K562 (cell line): ENCODE measurements around the gene PRPSAP1. TPM values are rescaled to one million over a fixed set of nuclear protein-coding genes. Genes with fewer than 3 reads are reported as not detected.

Experiments
- ATAC-seq: fragments of 200-7000 bp; cut with Tn5 transposase; 3 replicates; pipeline ENCODE4 v1.9.1; 2020; ENCODE audit warnings: moderate library complexity
- BruUV-seq: library from RNA; stranded (reverse); fragments of 400-500 nt; replicated peaks from 2 replicates; lab custom pipeline; 2021; lab: Mats Ljungman, UMichigan
- CTCF ChIA-PET: fragments of 300-600 bp; formaldehyde crosslinking; extraction: SDS; loops from one replicate; lab custom pipeline; 2021; ENCODE audit warnings: low intra/inter-chr PET ratio; lab: Yijun Ruan, JAX
- POLR2A ChIA-PET: fragments of 300-600, 350-650 bp; sonication (Branson Sonifier 250); formaldehyde crosslinking; extraction: SDS; loops from one replicate; lab custom pipeline; 2021; ENCODE audit warnings: antibody characterized with exemption, inconsistent platforms; lab: Yijun Ruan, JAX
- DNase-seq, 4 experiments: peaks; one replicate each; pipeline versions ENCODE4 v3.0.0 to v3.0.0-alpha.2; 2011 to 2018; ENCODE audit warnings: low spot score in 3 of 4, mixed read lengths in 3 of 4; ENCODE audit errors: extremely low read depth in 1 of 4
- FAIRE-seq: peaks from 2 replicates; lab custom pipeline; 2011; peaks lifted over from hg19 to GRCh38; lab: Jason Lieb, UNC
- H2AFZ ChIP-seq: 2 replicates; pipeline ENCODE4 v1.6.0; 2011; ENCODE audit warnings: low read depth, low read length, control low read depth, inconsistent platforms
- H3K27ac ChIP-seq: fragments of 200-600 bp; 3 replicates; pipeline ENCODE4 v1.8.0; 2011; ENCODE audit warnings: low read depth, mild to moderate bottlenecking, control low read depth, inconsistent platforms, low read length, moderate library complexity, mixed read lengths; ENCODE audit errors: extremely low read depth
- H3K27me3 ChIP-seq, 2 experiments: fragments of 300-600 bp in 1 of 2; 2 replicates in 1 of 2; 3 replicates in 1 of 2; pipeline versions ENCODE4 v1.6.0 to v1.8.0; 2011; ENCODE audit warnings: inconsistent platforms in 2 of 2, low read length in 2 of 2, mild to moderate bottlenecking in 1 of 2, mixed read lengths in 1 of 2, moderate library complexity in 1 of 2; ENCODE audit not compliant: control insufficient read depth in 2 of 2, insufficient read depth in 2 of 2
- H3K36me3 ChIP-seq: fragments of 300-600 bp; 3 replicates; pipeline ENCODE4 v1.8.0; 2011; ENCODE audit warnings: mild to moderate bottlenecking, low read length, inconsistent platforms; ENCODE audit not compliant: control insufficient read depth, insufficient read depth
- H3K4me1 ChIP-seq, 2 experiments: fragments of 200-600 bp in 1 of 2; replicated peaks in 1 of 2; 2 replicates in 1 of 2; 3 replicates in 1 of 2; pipeline versions ENCODE4 v1.5.1 to v1.8.0; 2011; ENCODE audit warnings: inconsistent platforms in 2 of 2, low read length in 2 of 2, mild to moderate bottlenecking in 1 of 2, mixed read lengths in 1 of 2, moderate library complexity in 1 of 2; ENCODE audit not compliant: control insufficient read depth in 2 of 2, insufficient read depth in 2 of 2
- H3K4me2 ChIP-seq: 2 replicates; pipeline ENCODE4 v1.6.1; 2011; ENCODE audit warnings: low read length, control low read depth, inconsistent platforms, mixed read lengths; ENCODE audit not compliant: insufficient read depth
- H3K4me3 ChIP-seq: fragments of 200-600 bp; sonication (generic), shearing (Covaris generic); 2 replicates; pipeline ENCODE4 v1.5.1; 2016; ENCODE audit warnings: control low read depth, inconsistent platforms
- H3K79me2 ChIP-seq: fragments of 200-600 bp; 3 replicates; pipeline ENCODE4 v1.8.0; 2011; ENCODE audit warnings: low read length, inconsistent platforms; ENCODE audit not compliant: control insufficient read depth, insufficient read depth
- H3K9ac ChIP-seq, 2 experiments: 2 replicates each; pipeline versions ENCODE4 v1.6.0 to v1.6.1; 2011; ENCODE audit warnings: low read depth in 2 of 2, low read length in 2 of 2, control low read depth in 1 of 2, inconsistent platforms in 1 of 2, mild to moderate bottlenecking in 1 of 2, mixed read lengths in 1 of 2; ENCODE audit not compliant: insufficient read depth in 1 of 2
- H3K9me1 ChIP-seq: one replicate; pipeline ENCODE4 v1.6.0; 2011; ENCODE audit warnings: inconsistent platforms, mild to moderate bottlenecking, low read length, moderate library complexity; ENCODE audit not compliant: control insufficient read depth, insufficient read depth
- H3K9me3 ChIP-seq: replicated peaks from 2 replicates; pipeline ENCODE4 v1.5.1; 2011; ENCODE audit warnings: low read depth, low read length, inconsistent platforms; ENCODE audit not compliant: control insufficient read depth, insufficient read depth
- H4K20me1 ChIP-seq: replicated peaks from 2 replicates; pipeline ENCODE4 v1.6.1; 2011; ENCODE audit warnings: low read length, inconsistent platforms, mixed read lengths; ENCODE audit not compliant: control insufficient read depth, insufficient read depth
- CREB1 ChIP-seq, 2 experiments: sonication (generic) in 1 of 2; formaldehyde crosslinking in 1 of 2; IDR thresholded peaks; 2 replicates each; pipeline versions ENCODE4 v1.6.1 to v1.8.0; 2012 to 2022; ENCODE audit warnings: inconsistent platforms in 1 of 2, mild to moderate bottlenecking in 1 of 2, missing genetic modification reagents in 1 of 2, moderate library complexity in 1 of 2
- FOXA3 ChIP-seq, 2 experiments: fragments of 450-650 bp in 1 of 2; sonication (generic) in 1 of 2; formaldehyde crosslinking; IDR thresholded peaks in 1 of 2; conservative IDR thresholded peaks in 1 of 2; 2 replicates each; pipeline versions ENCODE4 v1.4.0 to v1.8.0; 2020 to 2022; ENCODE audit warnings: mild to moderate bottlenecking in 2 of 2, missing genetic modification reagents in 1 of 2
- NR3C1 ChIP-seq: sonication (generic); formaldehyde crosslinking; IDR thresholded peaks from 2 replicates; pipeline ENCODE4 v1.8.1; 2022; ENCODE audit warnings: missing genetic modification reagents
- PCBP2 ChIP-seq: fragments of 200-400 bp; formaldehyde crosslinking; IDR thresholded peaks from 2 replicates; pipeline ENCODE4 v1.6.1; 2018; ENCODE audit warnings: low read length, low read depth, mild to moderate bottlenecking, moderate library complexity; ENCODE audit not compliant: poor library complexity, severe bottlenecking
- PHF21A ChIP-seq: fragments of 450-650 bp; IDR thresholded peaks from 2 replicates; pipeline ENCODE4 v1.6.1; 2017; ENCODE audit warnings: low read depth, borderline replicate concordance
- RFX5 ChIP-seq: IDR thresholded peaks from 2 replicates; pipeline ENCODE4 v1.6.1; 2011; ENCODE audit warnings: low read depth, mild to moderate bottlenecking, improper control_type of control experiment, low read length
- SRSF1 ChIP-seq: fragments of 200-400 bp; formaldehyde crosslinking; IDR thresholded peaks from 2 replicates; pipeline ENCODE4 v1.6.1; 2017; ENCODE audit warnings: mild to moderate bottlenecking, low read depth, low read length, moderate library complexity
- ZNF239 ChIP-seq: fragments of 250-450 bp; sonication (Bioruptor Pico); IDR thresholded peaks from 2 replicates; pipeline ENCODE4 v1.4.0; 2020; ENCODE audit warnings: mild to moderate bottlenecking
- WGBS: fragments of 100-300 bp; shearing (Covaris generic); methylation state at CpG from one replicate; pipeline ENCODE4 v1.1.6; 2016; ENCODE audit warnings: low coverage, mixed read lengths; ENCODE audit not compliant: insufficient coverage; ENCODE audit errors: missing lambda C conversion rate; 5-methylcytosine and 5-hydroxymethylcytosine counted together
- in situ Hi-C: fragments of 300-500 bp; cut with MboI; formaldehyde crosslinking; loops from 4 replicates; pipeline ENCODE4 v1.15.0; 2018; ENCODE audit warnings: inconsistent platforms, mixed read lengths
- intact Hi-C: fragments of 100-400 bp; cut with micrococcal nuclease; formaldehyde crosslinking; loops from 2 replicates; pipeline ENCODE4 v1.14.2; 2022
- polyA plus RNA-seq, 8 experiments: library from polyadenylated mRNA; depleted of rRNA in 4 of 8; stranded (reverse) in 5 of 8; unstranded in 3 of 8; fragments of >200 nt; fragmentation: Nextera tagmentation in 2 of 8; fragmentation: Illumina TruSeq in 1 of 8; extraction: Ambion mirVana in 2 of 8; extraction: Trizol in 1 of 8; gene quantifications; 2 replicates each; pipeline versions ENCODE4 v1.2.1 to v1.2.3, GENCODE V29; 2011 to 2014; ENCODE audit warnings: inconsistent platforms in 1 of 8, missing spikeins in 1 of 8
- total RNA-seq, 7 experiments: library from RNA; depleted of rRNA in 6 of 7; stranded (reverse); fragments of >200 nt in 6 of 7; fragmentation: Illumina TruSeq in 2 of 7; extraction: Trizol in 2 of 7; gene quantifications; 2 replicates each; pipeline versions ENCODE4 v1.2.1 to v1.2.3, GENCODE V29; 2011 to 2021; ENCODE audit warnings: low replicate concordance in 1 of 7
- TF ChIP-seq, protein P1 (sequence below): fragments of 250-450 bp; sonication (Bioruptor Pico); IDR thresholded peaks from 2 replicates; pipeline ENCODE4 v1.8.0; 2022; ENCODE audit warnings: inconsistent platforms, mild to moderate bottlenecking, moderate library complexity, borderline replicate concordance
- TF ChIP-seq, protein P2 (sequence below), 3 experiments: fragments of 200-800 bp in 1 of 3; fragments of 250-450 bp in 1 of 3; fragments of 450-650 bp in 1 of 3; sonication (Bioruptor Pico) in 1 of 3; sonication (Bioruptor generic) in 1 of 3; formaldehyde crosslinking in 1 of 3; IDR thresholded peaks; 2 replicates each; pipeline versions ENCODE4 v1.6.1 to v1.8.0; 2016 to 2022; ENCODE audit warnings: mild to moderate bottlenecking in 2 of 3, missing genetic modification characterization in 2 of 3, missing compliant biosample characterization in 1 of 3, moderate library complexity in 1 of 3
- TF ChIP-seq, protein P3 (sequence below): fragments of 200-400 bp; formaldehyde crosslinking; IDR thresholded peaks from 2 replicates; pipeline ENCODE4 v1.6.1; 2017; ENCODE audit warnings: mild to moderate bottlenecking, low read depth, low read length, moderate library complexity

The PRPSAP1 gene
- total and polyA plus RNA-seq, 9 of the 15 experiments (the other 6 are each of a cell fraction or from before 2014, with no cell fraction given), result 21.9 to 77.1 (median 40.8) TPM

DNA sequence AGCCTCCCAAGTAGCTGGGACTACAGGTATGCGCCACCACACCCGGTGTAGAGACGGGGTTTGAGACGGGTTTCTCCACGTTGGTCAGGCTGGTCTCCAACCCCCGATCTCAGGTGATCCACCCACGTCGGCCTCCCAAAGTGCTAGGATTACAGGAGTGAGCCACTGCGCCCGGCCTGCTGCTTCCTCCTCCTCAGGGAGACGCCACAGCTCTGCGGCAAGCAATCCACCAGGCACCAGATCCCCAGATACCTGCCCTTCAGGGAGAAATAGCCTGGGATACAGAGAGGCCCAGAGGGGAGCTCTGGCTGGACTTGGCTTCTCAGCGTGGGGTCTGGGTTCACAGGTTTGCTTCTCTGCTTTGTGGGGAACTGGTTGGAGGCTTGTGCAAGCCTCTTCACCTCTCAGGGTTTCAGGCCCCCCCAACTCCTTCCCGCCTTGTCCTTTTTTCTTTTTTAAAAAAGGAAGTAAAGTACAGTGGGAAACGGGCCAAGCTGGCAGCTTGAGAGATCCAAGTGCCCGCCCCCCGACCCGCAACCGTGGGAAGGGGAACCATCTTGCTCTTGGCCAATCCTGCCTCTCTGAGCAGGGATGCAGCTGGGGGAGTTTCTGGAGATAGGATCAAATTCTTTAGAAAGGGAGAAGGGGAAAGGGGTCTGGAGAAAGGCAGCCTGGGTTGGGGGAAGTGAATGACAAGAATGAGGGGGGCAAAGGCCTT lies 28.1 kb upstream of the PRPSAP1 start:
- no peak overlapping the region for H3K27ac ChIP-seq
- peaks cover 6% of the 10 kb centered on the region; the same call in 1 of the 3 replicates for H3K36me3 ChIP-seq
- intact Hi-C loops (no loop called here), in situ Hi-C loops (no loop called here)
- no peak overlapping the region for H3K4me3 ChIP-seq
- CTCF ChIA-PET, result no interaction called here
- H2AFZ ChIP-seq, result no peak overlapping the region
- H3K27me3 ChIP-seq, result no peaks in the 10 kb centered on the region
- no TSS peak for BruUV-seq
- H3K79me2 ChIP-seq, result peaks cover 31% of the 10 kb centered on the region
- FAIRE-seq (no peak), ATAC-seq (no peak), DNase-seq (no peak)
- H3K9me3 ChIP-seq, result no peaks in the 10 kb centered on the region
- POLR2A ChIA-PET, result interaction anchor here (0.6 kb wide), 4 partner anchors 126 to 1121 kb away, joined by 3 to 4 read pairs (median 3); partner anchors contain the start of gene GGA3
- no peak overlapping the region for H3K4me2 ChIP-seq
- no peaks in the 10 kb centered on the region for H4K20me1 ChIP-seq
- peak overlapping the region in 1 of 2 experiments; percentile 6; a peak in 1 of 4 replicates for H3K9ac ChIP-seq
- peaks cover 16 to 58% of the 10 kb centered on the region in 2 experiments for H3K4me1 ChIP-seq
- no peaks in the 10 kb centered on the region for H3K9me1 ChIP-seq
- WGBS, result 93% methylated on average over 9 of the region's 19 CpGs
- TF ChIP-seq PCBP2, result no peak
- TF ChIP-seq, protein P1, sequence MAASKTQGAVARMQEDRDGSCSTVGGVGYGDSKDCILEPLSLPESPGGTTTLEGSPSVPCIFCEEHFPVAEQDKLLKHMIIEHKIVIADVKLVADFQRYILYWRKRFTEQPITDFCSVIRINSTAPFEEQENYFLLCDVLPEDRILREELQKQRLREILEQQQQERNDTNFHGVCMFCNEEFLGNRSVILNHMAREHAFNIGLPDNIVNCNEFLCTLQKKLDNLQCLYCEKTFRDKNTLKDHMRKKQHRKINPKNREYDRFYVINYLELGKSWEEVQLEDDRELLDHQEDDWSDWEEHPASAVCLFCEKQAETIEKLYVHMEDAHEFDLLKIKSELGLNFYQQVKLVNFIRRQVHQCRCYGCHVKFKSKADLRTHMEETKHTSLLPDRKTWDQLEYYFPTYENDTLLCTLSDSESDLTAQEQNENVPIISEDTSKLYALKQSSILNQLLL (CRISPR knock-in tag), result no peak
- no peak for TF ChIP-seq FOXA3 (CRISPR knock-in tag; conservative IDR thresholded peaks at IDR 0.05 in 1 of 2, IDR thresholded peaks at IDR 0.05 in 1 of 2)
- TF ChIP-seq PHF21A, result no peak
- TF ChIP-seq ZNF239 (CRISPR knock-in tag), result no peak
- no peak for TF ChIP-seq RFX5
- TF ChIP-seq NR3C1 (CRISPR knock-in tag), result no peak
- TF ChIP-seq, protein P2, sequence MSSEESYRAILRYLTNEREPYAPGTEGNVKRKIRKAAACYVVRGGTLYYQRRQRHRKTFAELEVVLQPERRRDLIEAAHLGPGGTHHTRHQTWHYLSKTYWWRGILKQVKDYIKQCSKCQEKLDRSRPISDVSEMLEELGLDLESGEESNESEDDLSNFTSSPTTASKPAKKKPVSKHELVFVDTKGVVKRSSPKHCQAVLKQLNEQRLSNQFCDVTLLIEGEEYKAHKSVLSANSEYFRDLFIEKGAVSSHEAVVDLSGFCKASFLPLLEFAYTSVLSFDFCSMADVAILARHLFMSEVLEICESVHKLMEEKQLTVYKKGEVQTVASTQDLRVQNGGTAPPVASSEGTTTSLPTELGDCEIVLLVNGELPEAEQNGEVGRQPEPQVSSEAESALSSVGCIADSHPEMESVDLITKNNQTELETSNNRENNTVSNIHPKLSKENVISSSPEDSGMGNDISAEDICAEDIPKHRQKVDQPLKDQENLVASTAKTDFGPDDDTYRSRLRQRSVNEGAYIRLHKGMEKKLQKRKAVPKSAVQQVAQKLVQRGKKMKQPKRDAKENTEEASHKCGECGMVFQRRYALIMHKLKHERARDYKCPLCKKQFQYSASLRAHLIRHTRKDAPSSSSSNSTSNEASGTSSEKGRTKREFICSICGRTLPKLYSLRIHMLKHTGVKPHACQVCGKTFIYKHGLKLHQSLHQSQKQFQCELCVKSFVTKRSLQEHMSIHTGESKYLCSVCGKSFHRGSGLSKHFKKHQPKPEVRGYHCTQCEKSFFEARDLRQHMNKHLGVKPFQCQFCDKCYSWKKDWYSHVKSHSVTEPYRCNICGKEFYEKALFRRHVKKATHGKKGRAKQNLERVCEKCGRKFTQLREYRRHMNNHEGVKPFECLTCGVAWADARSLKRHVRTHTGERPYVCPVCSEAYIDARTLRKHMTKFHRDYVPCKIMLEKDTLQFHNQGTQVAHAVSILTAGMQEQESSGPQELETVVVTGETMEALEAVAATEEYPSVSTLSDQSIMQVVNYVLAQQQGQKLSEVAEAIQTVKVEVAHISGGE (CRISPR knock-in tag; IDR thresholded peaks at IDR 0.05), result no peak
- TF ChIP-seq, protein P3, sequence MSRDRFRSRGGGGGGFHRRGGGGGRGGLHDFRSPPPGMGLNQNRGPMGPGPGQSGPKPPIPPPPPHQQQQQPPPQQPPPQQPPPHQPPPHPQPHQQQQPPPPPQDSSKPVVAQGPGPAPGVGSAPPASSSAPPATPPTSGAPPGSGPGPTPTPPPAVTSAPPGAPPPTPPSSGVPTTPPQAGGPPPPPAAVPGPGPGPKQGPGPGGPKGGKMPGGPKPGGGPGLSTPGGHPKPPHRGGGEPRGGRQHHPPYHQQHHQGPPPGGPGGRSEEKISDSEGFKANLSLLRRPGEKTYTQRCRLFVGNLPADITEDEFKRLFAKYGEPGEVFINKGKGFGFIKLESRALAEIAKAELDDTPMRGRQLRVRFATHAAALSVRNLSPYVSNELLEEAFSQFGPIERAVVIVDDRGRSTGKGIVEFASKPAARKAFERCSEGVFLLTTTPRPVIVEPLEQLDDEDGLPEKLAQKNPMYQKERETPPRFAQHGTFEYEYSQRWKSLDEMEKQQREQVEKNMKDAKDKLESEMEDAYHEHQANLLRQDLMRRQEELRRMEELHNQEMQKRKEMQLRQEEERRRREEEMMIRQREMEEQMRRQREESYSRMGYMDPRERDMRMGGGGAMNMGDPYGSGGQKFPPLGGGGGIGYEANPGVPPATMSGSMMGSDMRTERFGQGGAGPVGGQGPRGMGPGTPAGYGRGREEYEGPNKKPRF, result no peak
- TF ChIP-seq SRSF1, result no peak
- TF ChIP-seq CREB1 (IDR thresholded peaks at IDR 0.05), result no peak
- TF ChIP-seq CREB1 (CRISPR knock-in tag; IDR thresholded peaks at IDR 0.05), result no peak
